Measurements from ENCODE around the gene LRP1B.

DNA sequence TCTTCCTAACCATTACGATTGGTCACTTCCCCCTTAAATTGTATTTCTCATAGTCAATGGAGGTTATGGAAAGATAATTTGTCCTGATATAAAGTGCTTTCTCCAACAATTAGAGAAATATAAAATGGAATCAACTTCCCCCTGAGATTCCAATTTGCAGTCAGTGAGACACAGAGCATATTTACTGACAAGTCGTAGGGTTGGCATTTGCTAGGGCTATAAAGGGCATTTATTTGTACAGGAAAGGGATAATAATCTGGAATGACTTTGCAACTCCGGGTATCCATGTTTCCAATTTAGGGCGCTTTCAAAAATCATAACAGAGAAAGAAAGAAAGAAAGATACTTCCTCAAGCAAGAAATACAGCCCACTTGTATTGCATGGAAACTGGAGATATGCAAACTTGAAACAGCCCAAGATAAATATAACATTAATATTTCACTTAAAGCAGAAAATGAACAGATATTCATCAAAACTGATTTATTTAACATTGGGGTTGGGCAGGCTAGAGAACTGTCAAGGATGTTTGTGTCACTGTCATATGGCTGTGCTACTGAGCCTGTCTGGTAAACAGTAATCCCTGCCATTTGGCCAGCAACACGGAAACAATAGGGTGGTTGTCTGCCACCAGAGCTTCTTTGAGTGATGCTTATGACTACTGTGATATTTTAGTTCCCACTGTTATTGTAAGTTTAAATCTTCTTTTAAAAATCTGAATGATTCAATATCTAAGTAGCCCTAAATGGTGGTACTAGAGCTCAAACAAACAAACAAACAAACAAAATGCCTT lies 621.8 kb downstream of the LRP1B start:
- TF ChIP-seq, protein P1, sequence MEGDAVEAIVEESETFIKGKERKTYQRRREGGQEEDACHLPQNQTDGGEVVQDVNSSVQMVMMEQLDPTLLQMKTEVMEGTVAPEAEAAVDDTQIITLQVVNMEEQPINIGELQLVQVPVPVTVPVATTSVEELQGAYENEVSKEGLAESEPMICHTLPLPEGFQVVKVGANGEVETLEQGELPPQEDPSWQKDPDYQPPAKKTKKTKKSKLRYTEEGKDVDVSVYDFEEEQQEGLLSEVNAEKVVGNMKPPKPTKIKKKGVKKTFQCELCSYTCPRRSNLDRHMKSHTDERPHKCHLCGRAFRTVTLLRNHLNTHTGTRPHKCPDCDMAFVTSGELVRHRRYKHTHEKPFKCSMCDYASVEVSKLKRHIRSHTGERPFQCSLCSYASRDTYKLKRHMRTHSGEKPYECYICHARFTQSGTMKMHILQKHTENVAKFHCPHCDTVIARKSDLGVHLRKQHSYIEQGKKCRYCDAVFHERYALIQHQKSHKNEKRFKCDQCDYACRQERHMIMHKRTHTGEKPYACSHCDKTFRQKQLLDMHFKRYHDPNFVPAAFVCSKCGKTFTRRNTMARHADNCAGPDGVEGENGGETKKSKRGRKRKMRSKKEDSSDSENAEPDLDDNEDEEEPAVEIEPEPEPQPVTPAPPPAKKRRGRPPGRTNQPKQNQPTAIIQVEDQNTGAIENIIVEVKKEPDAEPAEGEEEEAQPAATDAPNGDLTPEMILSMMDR (conservative IDR thresholded peaks at IDR 0.05 in 1 of 2, IDR thresholded peaks at IDR 0.05 in 1 of 2; ENCODE audit: low read depth in 1 of 2, low read length in 2 of 2): no peak
- no peak for TF ChIP-seq EZH2 (IDR thresholded peaks at IDR 0.05; ENCODE audit: low read length, missing control alignments)

All from fibroblast of lung (primary cell).